Smooth muscle cell (in vitro differentiated cells): ENCODE data around the gene GRIFIN. TPM values are rescaled to one million over a fixed set of nuclear protein-coding genes. Genes with fewer than 3 reads are reported as not detected.

Experiments
- DNase-seq: peaks from one replicate; lab custom pipeline; 2025; ENCODE audit not compliant: unreplicated experiment; lab: John Stamatoyannopoulos, UW
- H2AFZ ChIP-seq: fragments of 200-600 bp; sonication (generic); 2 replicates; pipeline ENCODE4 v1.6.0; 2016; ENCODE audit warnings: antibody characterized with exemption, low read depth, mild to moderate bottlenecking
- H3F3A ChIP-seq: fragments of 200-600 bp; sonication (generic); 2 replicates; pipeline ENCODE4 v1.6.0; 2017; ENCODE audit warnings: antibody characterized with exemption, low read depth
- H3K27ac ChIP-seq: fragments of 200-600 bp; sonication (generic); 2 replicates; pipeline ENCODE4 v1.5.1; 2016; ENCODE audit warnings: low read depth, mild to moderate bottlenecking
- H3K27me3 ChIP-seq: fragments of 200-600 bp; sonication (generic); 2 replicates; pipeline ENCODE4 v1.6.1; 2016; ENCODE audit warnings: low read depth, mild to moderate bottlenecking
- H3K36me3 ChIP-seq: fragments of 200-600 bp; sonication (generic); 2 replicates; pipeline ENCODE4 v1.5.1; 2016; ENCODE audit warnings: low read depth
- H3K4me1 ChIP-seq: fragments of 200-600 bp; sonication (generic); 2 replicates; pipeline ENCODE4 v1.5.1; 2016; ENCODE audit warnings: low read depth
- H3K4me2 ChIP-seq: fragments of 200-600 bp; sonication (generic); 2 replicates; pipeline ENCODE4 v1.6.0; 2016; ENCODE audit warnings: mild to moderate bottlenecking
- H3K4me3 ChIP-seq: fragments of 200-600 bp; sonication (generic); 2 replicates; pipeline ENCODE4 v1.5.1; 2016; ENCODE audit warnings: mild to moderate bottlenecking
- H3K79me2 ChIP-seq: fragments of 200-600 bp; sonication (generic); 2 replicates; pipeline ENCODE4 v1.6.0; 2016; ENCODE audit warnings: low read depth, mild to moderate bottlenecking
- H3K9ac ChIP-seq: fragments of 200-600 bp; sonication (generic); 2 replicates; pipeline ENCODE4 v1.6.0; 2016; ENCODE audit warnings: low read depth
- H3K9me3 ChIP-seq: fragments of 200-600 bp; sonication (generic); replicated peaks from 2 replicates; pipeline ENCODE4 v1.5.1; 2016; ENCODE audit warnings: low read depth
- H4K20me1 ChIP-seq: fragments of 200-600 bp; sonication (generic); 2 replicates; pipeline ENCODE4 v1.6.0; 2016; ENCODE audit warnings: low read depth
- CTCF ChIP-seq: fragments of 200-600 bp; sonication (generic); IDR thresholded peaks from 2 replicates; pipeline ENCODE4 v1.5.1; 2017; ENCODE audit warnings: borderline replicate concordance, mild to moderate bottlenecking, antibody characterized with exemption; ENCODE audit not compliant: insufficient read depth, poor library complexity, severe bottlenecking
- WGBS: methylation state at CpG from one replicate; pipeline ENCODE4 v1.1.7; 2016; ENCODE audit warnings: low lambda C conversion rate; 5-methylcytosine and 5-hydroxymethylcytosine counted together
- polyA plus RNA-seq: library from polyadenylated mRNA; unstranded; fragments of >200 nt; fragmentation: Nextera tagmentation; extraction: Ambion mirVana; gene quantifications from 2 replicates; pipeline ENCODE4 v1.2.1, GENCODE V29; 2016
- total RNA-seq: library from RNA; depleted of rRNA; stranded (reverse); fragments of >200 nt; gene quantifications from 2 replicates; pipeline ENCODE4 v1.2.3, GENCODE V29; 2014

Gene GRIFIN
- total and polyA plus RNA-seq, 2 experiments from 2014 or later: not detected

GRCh38 chr7:2474224-2474623 is 2.0 kb downstream of the GRIFIN start:
- Histone ChIP-seq H2AFZ (no peak overlapping the region), H3K79me2 (no peaks in the 10 kb centered on the region)

GRCh38 chr7:2473496-2474180 is 2.6 kb downstream of the GRIFIN start:
- Histone ChIP-seq H4K20me1 (no peaks in the 10 kb centered on the region), H3K27ac (no peak overlapping the region), H3K9ac (no peak overlapping the region), H3K4me2 (no peak overlapping the region), H3K36me3 (no peaks in the 10 kb centered on the region), H3K4me3 (no peak overlapping the region), H3F3A (no peaks in the 10 kb centered on the region), H2AFZ (no peak overlapping the region), H3K79me2 (no peaks in the 10 kb centered on the region), H3K27me3 (no peaks in the 10 kb centered on the region), H3K9me3 (no peaks in the 10 kb centered on the region), H3K4me1 (peaks cover 11% of the 10 kb centered on the region)
- no peak for DNase-seq
- no peak for TF ChIP-seq CTCF
- WGBS: 95% methylated on average over 12 of the region's 12 CpGs

More at GRCh38 chr7:2474224-2474623, 2.0 kb downstream of the GRIFIN start:
- WGBS: 69% methylated on average over 3 of the region's 15 CpGs
- no peak overlapping the region for H3K9ac ChIP-seq
- TF ChIP-seq CTCF: no peak
- no peak overlapping the region for H3K4me3 ChIP-seq
- H4K20me1 ChIP-seq: no peaks in the 10 kb centered on the region
- H3K36me3 ChIP-seq: no peaks in the 10 kb centered on the region
- H3K9me3 ChIP-seq: no peaks in the 10 kb centered on the region
- no peaks in the 10 kb centered on the region for H3K27me3 ChIP-seq
- H3F3A ChIP-seq: no peaks in the 10 kb centered on the region
- DNase-seq: no peak
- H3K27ac ChIP-seq: no peak overlapping the region
- peaks cover 11% of the 10 kb centered on the region for H3K4me1 ChIP-seq
- no peak overlapping the region for H3K4me2 ChIP-seq

- Histone ChIP-seq H3K4me1 (peaks cover 11% of the 10 kb centered on the region), H3K36me3 (no peaks in the 10 kb centered on the region), H3K27ac (no peak overlapping the region), H3K27me3 (no peaks in the 10 kb centered on the region), H4K20me1 (no peaks in the 10 kb centered on the region), H3K79me2 (no peaks in the 10 kb centered on the region), H3K4me2 (no peak overlapping the region), H3F3A (no peaks in the 10 kb centered on the region), H3K4me3 (no peak overlapping the region), H3K9ac (no peak overlapping the region), H2AFZ (no peak overlapping the region), H3K9me3 (no peaks in the 10 kb centered on the region)
- DNase-seq: no peak
- 93% methylated on average over 6 of the region's 6 CpGs for WGBS
- no peak for TF ChIP-seq CTCF
Measured at GRCh38 chr7:2472739-2473138, 3.5 kb downstream of the GRIFIN start.

- Histone ChIP-seq H3K79me2 (no peaks in the 10 kb centered on the region), H3K4me3 (no peak overlapping the region), H3K27me3 (no peaks in the 10 kb centered on the region), H3K27ac (no peak overlapping the region), H3K9me3 (no peaks in the 10 kb centered on the region), H3K9ac (no peak overlapping the region), H3F3A (no peaks in the 10 kb centered on the region), H3K36me3 (no peaks in the 10 kb centered on the region), H4K20me1 (no peaks in the 10 kb centered on the region), H3K4me2 (no peak overlapping the region), H3K4me1 (no peaks in the 10 kb centered on the region), H2AFZ (no peak overlapping the region)
- no peak for TF ChIP-seq CTCF
- WGBS: 60% methylated on average over 16 of the region's 17 CpGs
- no peak for DNase-seq
Measured at GRCh38 chr7:2471396-2471795, 4.8 kb downstream of the GRIFIN start.
